ENCODE results near the gene GALNT4.

DNA sequence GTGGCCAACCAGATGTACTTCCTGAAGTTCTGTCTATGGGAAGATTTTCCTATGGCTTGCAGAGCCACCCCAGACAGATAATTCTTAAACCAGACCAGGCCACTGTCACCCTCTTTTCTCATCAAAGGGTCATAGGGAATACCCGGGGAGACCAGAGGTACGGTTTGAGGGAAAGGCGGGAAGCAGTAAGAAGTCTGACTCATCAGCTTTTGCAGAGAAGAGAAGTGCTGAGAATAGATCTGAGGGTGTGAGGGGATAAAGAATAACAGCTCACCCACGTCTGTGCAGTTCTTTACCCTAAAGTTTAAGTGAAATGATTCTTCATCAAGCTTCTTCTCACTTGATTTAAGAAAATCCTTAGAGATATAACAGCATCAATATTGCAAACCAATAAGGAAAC is 22.5 kb upstream of the GALNT4 start:
- TF ChIP-seq CTCF (IDR thresholded peaks at IDR 0.05; ENCODE audit: insufficient read depth, low read depth, low read length) (no peak), EZH2 (IDR thresholded peaks at IDR 0.05; ENCODE audit: insufficient read depth, low read length) (no peak)

Measured in astrocyte (in vitro differentiated cells and primary cell).